ENCODE data around the gene KCNK17. TPM values are rescaled to one million over a fixed set of nuclear protein-coding genes. Genes with fewer than 3 reads are reported as not detected.

KCNK17 gene
- total and polyA plus RNA-seq, 4 donors = 2.6 to 6.0 (median 3.4) TPM

DNA sequence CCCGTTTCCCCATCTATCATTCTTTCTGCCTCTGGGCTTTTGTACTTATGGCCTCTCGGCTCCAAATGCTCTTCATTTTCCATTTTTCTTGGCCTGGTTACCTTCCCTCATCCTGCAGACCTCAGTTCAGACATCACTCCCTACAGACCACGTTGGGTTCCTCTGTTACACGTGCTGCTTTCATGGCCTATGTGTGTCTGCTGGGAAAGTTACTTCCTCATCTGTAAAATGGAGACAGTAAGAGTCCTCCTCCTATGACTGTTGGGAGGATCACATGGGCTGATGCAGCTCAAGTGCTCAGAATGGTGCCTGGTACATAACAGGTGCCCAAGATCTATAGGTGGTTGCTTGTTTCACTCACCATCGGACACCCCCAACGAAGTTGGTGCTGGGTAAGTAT lies 13.5 kb downstream of the KCNK17 start:
- Histone ChIP-seq H3K9ac (ENCODE audit: insufficient read depth in 1 of 2, low read length in 2 of 2) (no peak overlapping the region), H3K27ac (ENCODE audit: low read depth in 1 of 2, low read length in 1 of 2) (no peak overlapping the region)
- WGBS, 2 donors = 75 to 82% methylated on average over 6 of the region's 6 CpGs

GRCh38 chr6:39298061-39298460 lies 16.2 kb downstream of the KCNK17 start:
- H3K4me3 ChIP-seq = no peak overlapping the region
- H3K27me3 ChIP-seq (ENCODE audit: control insufficient read depth in 3 of 3, insufficient read depth in 3 of 3, low read length in 2 of 3) = no peaks in the 10 kb centered on the region
- peaks cover 0 to 22% (median 2%) of the 10 kb centered on the region in 5 donors for H3K4me1 ChIP-seq (ENCODE audit: control insufficient read depth in 5 of 5, insufficient read depth in 5 of 5, low read length in 5 of 5)
- DNase-seq (no peak), ATAC-seq (ENCODE audit: insufficient read depth, low FRiP score) (no peak)
- H3K9me3 ChIP-seq (ENCODE audit: control insufficient read depth in 4 of 4, insufficient read depth in 3 of 4, low read length in 3 of 4) = no peaks in the 10 kb centered on the region
- H3K9ac ChIP-seq (ENCODE audit: insufficient read depth in 1 of 2, low read length in 2 of 2) = no peak overlapping the region
- H3K27ac ChIP-seq (ENCODE audit: low read depth in 1 of 2, low read length in 1 of 2) = no peak overlapping the region
- no peaks in the 10 kb centered on the region for H3K36me3 ChIP-seq (ENCODE audit: control insufficient read depth in 4 of 4, insufficient read depth in 4 of 4, low read length in 4 of 4)
- TF ChIP-seq, protein P1, sequence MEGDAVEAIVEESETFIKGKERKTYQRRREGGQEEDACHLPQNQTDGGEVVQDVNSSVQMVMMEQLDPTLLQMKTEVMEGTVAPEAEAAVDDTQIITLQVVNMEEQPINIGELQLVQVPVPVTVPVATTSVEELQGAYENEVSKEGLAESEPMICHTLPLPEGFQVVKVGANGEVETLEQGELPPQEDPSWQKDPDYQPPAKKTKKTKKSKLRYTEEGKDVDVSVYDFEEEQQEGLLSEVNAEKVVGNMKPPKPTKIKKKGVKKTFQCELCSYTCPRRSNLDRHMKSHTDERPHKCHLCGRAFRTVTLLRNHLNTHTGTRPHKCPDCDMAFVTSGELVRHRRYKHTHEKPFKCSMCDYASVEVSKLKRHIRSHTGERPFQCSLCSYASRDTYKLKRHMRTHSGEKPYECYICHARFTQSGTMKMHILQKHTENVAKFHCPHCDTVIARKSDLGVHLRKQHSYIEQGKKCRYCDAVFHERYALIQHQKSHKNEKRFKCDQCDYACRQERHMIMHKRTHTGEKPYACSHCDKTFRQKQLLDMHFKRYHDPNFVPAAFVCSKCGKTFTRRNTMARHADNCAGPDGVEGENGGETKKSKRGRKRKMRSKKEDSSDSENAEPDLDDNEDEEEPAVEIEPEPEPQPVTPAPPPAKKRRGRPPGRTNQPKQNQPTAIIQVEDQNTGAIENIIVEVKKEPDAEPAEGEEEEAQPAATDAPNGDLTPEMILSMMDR (IDR thresholded peaks at IDR 0.05; ENCODE audit: control extremely low read depth, extremely low read depth) = no peak
- WGBS, 2 donors = 54 to 62% methylated on average over 10 of the region's 10 CpGs

More for the DNA sequence above, 13.5 kb downstream of the KCNK17 start:
- DNase-seq (no peak), ATAC-seq (ENCODE audit: insufficient read depth, low FRiP score) (no peak)
- H3K9me3 ChIP-seq (ENCODE audit: control insufficient read depth in 4 of 4, insufficient read depth in 3 of 4, low read length in 3 of 4) = peaks cover 0 to 2% (median 0%) of the 10 kb centered on the region in 4 donors
- no peaks in the 10 kb centered on the region for H3K27me3 ChIP-seq (ENCODE audit: control insufficient read depth in 3 of 3, insufficient read depth in 3 of 3, low read length in 2 of 3)
- peaks cover 0 to 21% (median 2%) of the 10 kb centered on the region in 5 donors for H3K4me1 ChIP-seq (ENCODE audit: control insufficient read depth in 5 of 5, insufficient read depth in 5 of 5, low read length in 5 of 5)
- H3K36me3 ChIP-seq (ENCODE audit: control insufficient read depth in 4 of 4, insufficient read depth in 4 of 4, low read length in 4 of 4) = no peaks in the 10 kb centered on the region
- H3K4me3 ChIP-seq = no peak overlapping the region
- TF ChIP-seq, protein P1 (IDR thresholded peaks at IDR 0.05; ENCODE audit: control extremely low read depth, extremely low read depth) = no peak

DNA sequence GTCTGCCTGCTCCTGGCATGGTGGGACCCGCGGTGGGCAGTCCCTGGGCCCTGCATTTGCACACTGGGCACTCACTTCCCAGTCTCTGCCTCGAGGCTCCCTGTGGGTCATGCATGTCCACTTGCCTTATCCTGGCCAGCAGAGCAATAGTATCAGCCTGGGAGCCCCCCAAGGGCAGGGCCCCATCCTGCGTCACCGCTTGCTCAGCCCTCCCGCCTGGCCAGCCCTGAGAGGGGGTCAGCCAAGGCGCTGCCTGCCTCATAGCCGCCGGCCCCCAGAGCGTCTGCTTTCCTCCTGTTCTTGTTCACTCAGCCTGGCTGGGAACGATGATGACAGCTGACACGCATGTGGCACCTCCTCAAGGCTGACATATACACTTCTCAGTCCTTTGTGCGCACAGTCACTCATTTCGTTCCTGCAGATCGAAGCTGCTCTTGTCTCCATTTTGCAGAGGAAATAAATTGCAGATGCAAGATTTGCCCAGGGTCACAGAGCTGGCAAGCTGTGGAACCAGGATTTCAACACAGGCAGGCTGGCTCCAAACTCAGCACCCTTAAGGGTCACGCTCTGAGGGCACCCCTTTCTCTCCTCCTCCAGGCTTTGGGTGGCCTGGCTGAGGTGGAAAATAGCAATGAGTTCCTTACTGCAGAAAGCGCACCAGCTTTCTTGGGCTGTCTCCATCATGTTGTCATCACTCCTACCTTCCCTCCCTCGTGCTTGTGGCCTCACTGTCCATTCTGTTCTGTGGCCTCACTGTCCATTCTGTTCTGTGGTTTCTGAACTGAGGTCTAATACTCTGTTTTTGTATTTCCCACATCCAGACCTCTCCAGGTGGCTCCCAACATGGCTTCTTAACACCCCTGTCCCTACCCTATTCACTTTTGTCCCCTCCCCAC lies 17.2 kb downstream of the KCNK17 start:
- DNase-seq (peak; percentile 72 to 77 (median 74)), ATAC-seq (ENCODE audit: insufficient read depth, low FRiP score) (peak; percentile 51)
- Histone ChIP-seq H3K9me3 (ENCODE audit: control insufficient read depth in 4 of 4, insufficient read depth in 3 of 4, low read length in 3 of 4) (no peaks in the 10 kb centered on the region), H3K4me3 (no peak overlapping the region), H3K27ac (ENCODE audit: low read depth in 1 of 2, low read length in 1 of 2) (no peak overlapping the region), H3K36me3 (ENCODE audit: control insufficient read depth in 4 of 4, insufficient read depth in 4 of 4, low read length in 4 of 4) (no peaks in the 10 kb centered on the region), H3K9ac (ENCODE audit: insufficient read depth in 1 of 2, low read length in 2 of 2) (no peak overlapping the region), H3K4me1 (ENCODE audit: control insufficient read depth in 5 of 5, insufficient read depth in 5 of 5, low read length in 5 of 5) (peaks cover 0 to 21% (median 2%) of the 10 kb centered on the region in 5 donors), H3K27me3 (ENCODE audit: control insufficient read depth in 3 of 3, insufficient read depth in 3 of 3, low read length in 2 of 3) (no peaks in the 10 kb centered on the region)
- TF ChIP-seq, protein P1 (IDR thresholded peaks at IDR 0.05; ENCODE audit: control extremely low read depth, extremely low read depth) = no peak
- 64 to 82% methylated on average over 18 of the region's 18 CpGs for WGBS, 2 donors

All from lung (tissue), 12 donors.